ENCODE measurements around the gene USF3.

USF3 gene

GRCh38 chr3:113663324-113663750, 33.1 kb downstream of the USF3 start:
- no peak for TF ChIP-seq CTCF (conservative IDR thresholded peaks at IDR 0.05)
- no peak for TF ChIP-seq ZFX (IDR thresholded peaks at IDR 0.05)
- no peak overlapping the region for H3K27ac ChIP-seq

- no peak overlapping the region for H3K27ac ChIP-seq
- TF ChIP-seq ZFX (IDR thresholded peaks at IDR 0.05) (no peak), CTCF (conservative IDR thresholded peaks at IDR 0.05) (no peak)
These were observed 33.6 kb downstream of the USF3 start for GRCh38 chr3:113662824-113663223.

GRCh38 chr3:113660896-113661295, 35.5 kb downstream of the USF3 start:
- H3K27ac ChIP-seq: no peak overlapping the region
- TF ChIP-seq ZFX (IDR thresholded peaks at IDR 0.05) (no peak), CTCF (conservative IDR thresholded peaks at IDR 0.05) (no peak)

GRCh38 chr3:113660458-113660857, 36.0 kb downstream of the USF3 start:
- no peak for TF ChIP-seq CTCF (conservative IDR thresholded peaks at IDR 0.05)
- H3K27ac ChIP-seq: no peak overlapping the region

- no peak overlapping the region for H3K27ac ChIP-seq
- TF ChIP-seq CTCF (conservative IDR thresholded peaks at IDR 0.05) (no peak), ZFX (IDR thresholded peaks at IDR 0.05) (no peak)
These were observed 36.4 kb downstream of the USF3 start for GRCh38 chr3:113659996-113660395.

- no peak overlapping the region for H3K27ac ChIP-seq
- no peak for TF ChIP-seq ZFX (IDR thresholded peaks at IDR 0.05)
- TF ChIP-seq CTCF (conservative IDR thresholded peaks at IDR 0.05): no peak
These were observed 37.3 kb downstream of the USF3 start for GRCh38 chr3:113659101-113659541.

- TF ChIP-seq CTCF (conservative IDR thresholded peaks at IDR 0.05): no peak
- TF ChIP-seq ZFX (IDR thresholded peaks at IDR 0.05): no peak
- H3K27ac ChIP-seq: no peak overlapping the region
These were observed 38.3 kb downstream of the USF3 start for GRCh38 chr3:113658107-113658506.

Measured in C4-2B (cell line).